Measurements from ENCODE around the gene MED12L.

Gene MED12L

DNA sequence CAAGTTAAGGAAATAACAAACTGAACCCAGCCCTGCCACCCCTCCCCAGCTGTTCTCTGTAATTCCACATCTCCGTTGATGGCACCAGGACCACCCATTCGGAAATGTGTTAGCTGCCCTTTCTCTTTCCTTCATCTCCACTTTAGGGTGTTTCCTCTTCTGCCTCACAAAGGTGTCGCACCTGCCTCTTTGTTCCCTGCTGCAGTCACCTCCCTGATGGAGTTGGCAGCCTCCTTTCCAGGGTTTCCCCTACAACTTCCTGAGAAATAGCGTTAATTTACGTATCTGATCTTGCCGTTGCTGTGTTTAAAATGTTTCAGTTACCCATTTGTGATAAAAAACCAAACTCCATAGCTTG, 60.2 kb downstream of the MED12L start:
- no peak for DNase-seq

DNA sequence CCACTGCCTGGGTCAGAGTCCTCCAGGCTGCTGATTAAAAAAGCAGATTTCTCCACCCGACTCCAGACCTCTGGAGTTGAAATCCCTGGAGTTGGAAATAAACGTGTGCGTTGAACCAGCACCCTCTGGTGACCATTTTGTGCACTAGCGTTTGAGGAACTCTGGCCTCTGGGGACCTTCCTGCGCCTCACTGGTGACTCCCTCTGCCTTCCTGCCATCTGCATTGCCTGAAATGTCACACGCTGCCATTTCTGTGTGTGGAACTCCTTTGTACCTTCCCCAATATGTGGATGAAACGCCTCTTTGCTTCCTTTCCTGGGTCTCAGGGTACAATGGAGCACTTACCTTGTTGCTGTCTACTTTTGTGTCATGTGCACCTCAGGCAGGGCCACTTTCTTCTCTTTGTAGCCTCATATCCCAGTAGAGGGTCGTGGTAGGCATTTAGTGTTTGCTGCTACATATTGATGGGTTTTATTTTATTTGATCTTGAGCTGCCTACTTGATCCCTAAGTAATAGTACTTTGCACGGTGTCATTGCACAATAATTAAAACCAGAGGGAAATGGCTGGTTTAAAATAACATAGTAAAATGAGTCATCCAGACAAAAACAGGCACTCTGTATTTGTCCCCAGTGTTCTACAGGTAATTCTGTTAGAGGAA, 60.7 kb downstream of the MED12L start:
- peak; percentile 67 for DNase-seq

DNA sequence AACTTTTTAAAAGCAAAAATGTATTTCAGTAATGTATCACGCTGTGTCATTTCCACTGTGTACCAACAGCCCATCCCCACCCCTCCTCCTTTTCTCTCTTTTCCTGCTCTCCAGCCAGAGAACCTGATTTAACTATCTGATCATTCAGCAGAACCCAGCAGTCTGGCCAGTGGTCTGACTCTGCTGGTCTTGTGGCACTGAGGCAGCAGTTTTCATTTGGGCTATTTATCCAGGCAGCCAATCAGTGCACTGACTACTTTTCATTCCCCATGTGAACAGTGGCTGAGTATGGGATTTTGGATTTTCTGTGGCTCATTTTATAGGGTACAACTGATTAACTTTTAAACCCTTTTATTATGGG, 61.2 kb downstream of the MED12L start:
- DNase-seq = no peak

DNA sequence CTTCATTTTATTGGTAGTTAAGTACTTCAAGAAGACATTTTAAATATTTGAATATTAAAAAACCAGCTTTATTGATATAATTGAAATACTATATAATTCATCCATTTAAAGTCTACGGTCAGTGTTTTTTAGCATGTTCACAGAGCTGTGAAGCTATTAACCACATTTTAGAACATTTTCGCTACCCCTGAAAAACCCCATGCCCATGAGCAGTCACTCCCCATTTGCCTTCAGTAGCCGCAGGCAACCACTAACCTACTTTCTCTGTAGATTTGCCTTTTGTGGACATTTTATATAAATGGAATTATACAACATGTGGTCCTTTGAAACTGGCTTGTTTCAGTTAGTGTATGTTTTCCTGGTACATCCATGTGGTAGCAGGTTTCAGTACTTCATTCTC, 61.8 kb downstream of the MED12L start:
- no peak for DNase-seq

DNA sequence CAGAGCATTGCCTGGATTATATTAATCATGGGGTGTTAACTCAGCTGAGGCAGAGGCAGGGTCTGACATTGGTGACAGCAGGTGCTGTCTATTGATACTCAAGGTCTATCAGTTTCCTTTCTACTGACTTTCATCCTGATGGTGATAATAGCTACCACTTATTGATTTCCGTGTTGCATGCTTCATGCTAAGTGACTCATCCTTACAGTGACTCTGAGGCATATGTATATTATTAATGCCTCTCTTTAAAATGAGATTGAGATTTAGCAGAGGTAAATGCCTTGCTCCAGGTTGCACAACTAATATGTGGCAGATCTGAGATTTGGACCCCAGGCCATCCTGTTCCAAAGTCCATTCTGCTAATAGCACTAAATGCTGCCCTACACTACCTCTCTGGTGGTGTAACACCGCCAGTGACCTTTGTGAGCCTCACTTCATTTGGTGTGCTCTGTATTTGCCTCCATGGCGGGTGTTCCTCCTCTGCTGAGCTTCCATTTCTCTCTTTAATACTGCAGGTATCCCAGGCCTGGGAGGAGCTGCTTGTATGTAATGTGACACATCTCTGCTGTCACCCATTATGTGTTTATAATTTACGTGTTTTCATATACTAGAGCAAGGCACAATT, 67.1 kb downstream of the MED12L start:
- no peak for DNase-seq

DNA sequence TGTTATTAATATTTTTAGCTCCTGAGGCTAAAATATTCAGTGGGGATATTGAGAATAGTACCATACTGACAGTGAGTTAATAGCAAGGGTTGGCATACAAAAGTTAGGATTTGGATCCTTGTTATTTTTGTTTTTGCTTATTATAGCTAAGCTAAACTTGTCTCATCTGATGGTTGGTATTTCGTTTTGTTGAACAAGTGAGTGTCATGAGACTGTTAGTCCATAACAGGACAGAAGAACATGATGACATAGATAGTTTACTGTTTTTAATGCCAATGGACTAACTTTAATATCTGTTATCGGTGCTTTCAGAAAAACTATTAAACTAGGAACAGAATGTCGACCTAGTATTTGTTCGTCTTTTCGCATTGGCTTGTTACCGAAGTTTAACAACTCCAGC, 69.1 kb downstream of the MED12L start:
- DNase-seq = no peak

DNA sequence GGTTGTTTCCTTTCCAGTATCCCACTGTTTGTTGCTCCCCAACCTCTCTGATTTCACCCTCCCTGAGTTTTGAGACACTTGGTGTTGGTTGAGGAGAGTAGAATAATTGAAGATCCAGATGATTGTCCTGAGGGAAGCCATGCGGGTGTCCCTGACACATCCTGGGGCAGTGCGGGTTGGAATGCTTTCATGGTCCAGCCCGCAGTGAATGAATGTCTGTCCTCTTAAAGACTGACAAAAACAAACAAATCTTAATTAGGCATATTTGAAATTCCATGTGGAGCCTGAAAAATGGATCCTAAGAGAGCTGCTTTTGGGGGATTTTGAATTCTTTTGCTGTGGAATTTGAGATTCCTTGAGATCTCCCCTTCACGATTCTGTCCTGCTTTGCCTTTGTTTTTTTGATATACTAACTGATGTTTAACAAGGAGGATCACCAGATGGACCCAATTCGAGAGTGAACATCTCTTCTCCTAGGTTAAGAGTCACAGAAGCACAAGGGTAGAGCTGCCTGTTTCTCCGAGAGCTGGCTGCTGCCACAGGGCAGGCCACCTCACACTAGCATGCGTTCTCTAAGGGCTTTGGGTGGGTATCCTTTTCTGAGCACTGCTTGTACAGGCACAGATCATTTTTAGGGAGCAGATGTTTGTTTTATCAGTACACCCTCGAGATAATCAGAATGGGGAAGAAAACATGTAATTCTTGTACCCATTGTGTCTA, 70.1 kb downstream of the MED12L start:
- DNase-seq = no peak

DNA sequence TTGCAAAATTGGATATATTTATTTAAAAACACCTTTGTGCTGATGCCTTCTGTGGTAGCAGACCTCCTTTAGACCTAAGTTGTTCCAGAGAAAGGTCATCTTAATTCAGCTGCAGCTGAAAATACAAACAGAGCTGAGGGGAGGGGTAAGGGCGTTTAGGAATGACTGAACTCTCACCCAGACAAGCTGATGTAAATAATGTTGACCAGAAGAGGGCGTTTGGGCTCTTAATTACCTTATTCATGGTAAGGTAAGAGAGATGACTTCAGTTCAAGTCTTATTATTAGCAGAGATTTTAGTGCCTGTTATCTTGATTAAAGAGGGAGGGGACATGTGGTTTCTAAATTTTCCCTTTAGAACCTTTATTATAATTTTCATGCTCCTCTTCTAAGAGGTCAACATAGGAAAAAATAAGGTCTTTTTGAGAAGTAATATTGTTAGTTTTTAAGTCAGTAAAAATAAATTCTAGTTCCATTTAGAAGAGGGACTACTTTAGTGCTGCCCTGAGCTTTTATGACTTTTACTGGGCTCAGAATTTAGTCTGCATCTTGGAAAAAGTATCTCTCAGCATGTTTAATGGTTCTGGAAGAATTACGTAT, 71.3 kb downstream of the MED12L start:
- peak; percentile 38 for DNase-seq

DNA sequence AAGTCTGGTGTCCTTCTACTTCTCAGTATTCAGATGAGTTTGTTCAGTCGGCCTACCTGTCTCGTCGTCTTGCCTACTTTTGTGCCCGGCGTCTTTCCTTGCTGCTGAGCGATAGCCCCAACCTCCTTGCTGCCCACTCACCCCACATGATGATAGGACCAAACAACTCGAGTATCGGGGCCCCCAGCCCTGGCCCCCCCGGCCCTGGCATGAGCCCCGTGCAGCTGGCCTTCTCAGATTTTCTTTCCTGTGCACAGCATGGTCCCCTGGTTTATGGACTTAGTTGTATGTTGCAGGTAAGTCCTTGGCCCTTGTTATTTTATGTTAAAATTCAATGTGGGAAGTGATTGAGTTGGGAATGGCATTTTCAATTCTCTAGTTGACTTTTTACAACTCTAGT, 74.3 kb downstream of the MED12L start:
- no peak for DNase-seq

DNA sequence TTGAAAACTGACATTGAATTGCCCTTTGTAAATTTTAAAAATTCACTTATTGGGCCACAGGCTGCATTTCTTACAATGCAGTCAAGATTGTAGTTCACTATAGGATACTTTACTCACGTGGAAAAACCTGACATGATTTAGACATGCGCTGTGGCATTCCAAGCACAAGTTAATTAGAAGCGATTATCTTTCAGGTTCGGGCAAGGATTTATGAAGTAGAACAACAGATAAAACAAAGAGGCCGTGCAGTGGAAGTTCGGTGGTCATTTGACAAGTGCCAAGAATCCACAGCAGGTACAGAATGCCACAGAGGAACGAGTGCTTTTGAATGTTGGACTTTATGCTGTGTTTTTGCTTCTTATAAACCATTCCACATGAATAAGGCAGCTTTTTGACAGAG, 79.8 kb downstream of the MED12L start:
- DNase-seq = no peak

DNA sequence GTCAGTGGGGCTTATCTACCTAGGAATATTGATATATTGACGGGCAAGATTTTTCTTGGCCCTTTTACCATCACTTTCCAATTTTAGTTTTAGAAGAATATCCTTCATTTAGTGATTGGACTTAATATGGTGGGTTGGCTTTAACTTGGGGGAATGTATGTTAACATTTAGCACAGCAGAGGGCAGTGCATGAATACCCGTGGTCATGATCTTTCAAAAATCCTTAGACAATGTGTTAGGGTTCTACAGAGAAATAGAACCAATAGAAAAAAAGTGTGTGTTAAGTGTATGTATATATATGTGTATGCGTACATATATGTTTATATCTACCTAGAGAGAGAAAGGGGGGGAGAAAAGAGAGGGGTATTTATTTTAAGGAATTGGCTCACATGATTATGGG, 80.7 kb downstream of the MED12L start:
- no peak for DNase-seq

DNA sequence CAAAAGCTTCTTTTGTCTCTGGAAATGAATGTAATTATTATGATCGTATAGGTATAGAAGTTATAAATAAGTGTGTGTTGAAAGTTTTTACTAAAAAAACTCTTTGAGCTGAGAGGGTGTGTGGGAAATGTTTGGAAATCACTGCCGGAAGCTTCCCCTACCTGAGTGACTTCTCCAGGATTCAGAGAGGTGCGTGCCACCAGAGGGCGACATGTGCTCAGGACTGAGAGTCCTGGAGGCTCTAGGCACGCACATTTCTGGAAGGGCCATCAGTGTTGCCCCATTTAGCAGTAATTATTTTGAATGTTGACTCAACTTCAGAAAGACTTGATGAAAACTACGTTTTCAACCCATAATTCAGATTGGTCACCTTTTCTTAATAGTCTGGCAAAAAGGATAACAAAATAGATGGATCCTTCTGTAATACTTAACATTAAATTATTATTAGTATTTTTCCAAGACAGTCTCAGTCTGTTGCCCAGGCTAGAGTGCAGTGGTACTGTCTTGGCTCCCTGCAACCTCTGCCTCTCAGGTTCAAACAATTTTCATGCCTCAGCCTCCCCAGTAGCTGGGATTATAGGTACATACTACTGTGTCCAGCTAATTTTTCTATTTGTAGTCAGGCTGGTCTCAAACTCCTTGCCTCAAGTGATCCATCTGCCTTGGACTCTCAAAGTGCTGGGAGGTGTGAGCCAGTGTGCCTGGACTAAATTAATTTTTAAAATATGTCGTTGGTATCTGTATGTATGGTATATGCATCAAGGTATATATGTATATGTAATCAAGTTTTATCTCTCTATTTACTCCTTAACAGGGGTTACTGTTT, 83.0 kb downstream of the MED12L start:
- DNase-seq = peak; percentile 91

DNA sequence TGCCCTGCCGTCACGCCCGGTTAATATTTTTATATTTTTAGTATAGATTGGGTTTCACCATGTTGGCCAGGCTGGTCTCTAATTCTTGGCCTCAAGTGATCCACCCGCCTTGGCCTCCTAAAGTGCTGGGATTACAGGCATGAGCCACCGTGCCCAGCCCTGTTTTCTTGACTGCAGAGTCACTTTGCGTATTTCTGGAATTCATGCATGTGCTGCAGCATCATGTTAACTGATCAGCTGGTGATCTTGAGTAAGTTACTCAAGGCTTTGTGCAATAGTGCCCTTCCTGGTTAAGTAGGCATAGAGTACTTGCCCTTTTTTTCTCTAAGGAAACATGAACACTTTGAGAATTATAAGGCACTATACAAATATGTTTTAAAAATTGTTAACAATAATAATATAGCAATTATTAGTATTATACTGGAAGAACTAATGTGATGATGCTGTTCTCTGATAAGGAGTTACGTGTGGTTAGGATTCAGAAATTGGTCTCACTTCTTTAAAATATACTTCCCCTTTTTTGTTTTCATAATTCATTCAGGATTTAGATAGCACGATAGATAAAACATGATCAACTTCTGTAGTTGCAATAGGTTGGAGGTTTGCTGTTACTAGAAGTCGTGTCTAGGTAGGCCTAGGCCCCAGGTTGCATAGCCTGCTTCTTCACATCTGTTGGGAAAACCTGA, 83.9 kb downstream of the MED12L start:
- DNase-seq = no peak

DNA sequence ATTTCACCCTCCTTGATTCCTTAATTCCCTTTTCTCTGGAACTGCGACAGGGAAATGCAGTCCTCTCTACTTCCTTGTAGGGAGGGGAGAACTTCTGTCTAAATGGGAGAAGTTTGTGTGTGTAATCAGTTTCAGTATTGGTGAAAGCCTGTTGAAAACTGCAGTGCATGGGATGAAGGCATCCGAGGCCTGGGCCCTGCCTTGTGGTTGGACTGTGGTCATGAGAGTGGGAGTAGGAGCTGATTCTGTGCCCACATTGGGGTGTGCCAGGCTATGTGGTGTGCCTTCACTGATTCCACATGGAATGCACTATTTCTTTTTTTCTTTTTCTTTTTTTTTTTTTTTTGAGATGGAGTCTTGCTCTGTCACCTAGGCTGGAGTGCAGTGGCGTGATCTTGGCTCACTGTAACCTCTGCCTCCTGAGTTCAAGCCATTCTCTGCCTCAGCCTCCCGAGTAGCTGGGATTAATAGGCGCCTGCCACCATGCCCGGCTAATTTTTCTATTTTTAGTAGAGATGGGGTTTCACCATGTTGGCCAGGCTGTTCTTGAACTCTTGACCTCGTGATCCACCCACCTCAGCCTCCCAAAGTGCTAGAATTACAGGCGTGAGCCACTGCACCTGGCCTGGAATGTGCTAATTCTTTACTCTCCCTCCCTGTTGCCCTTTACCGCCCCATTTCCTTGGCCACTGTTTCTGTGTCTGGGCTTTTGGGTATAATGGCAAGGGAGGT, 84.7 kb downstream of the MED12L start:
- DNase-seq = peak; percentile 65

DNA sequence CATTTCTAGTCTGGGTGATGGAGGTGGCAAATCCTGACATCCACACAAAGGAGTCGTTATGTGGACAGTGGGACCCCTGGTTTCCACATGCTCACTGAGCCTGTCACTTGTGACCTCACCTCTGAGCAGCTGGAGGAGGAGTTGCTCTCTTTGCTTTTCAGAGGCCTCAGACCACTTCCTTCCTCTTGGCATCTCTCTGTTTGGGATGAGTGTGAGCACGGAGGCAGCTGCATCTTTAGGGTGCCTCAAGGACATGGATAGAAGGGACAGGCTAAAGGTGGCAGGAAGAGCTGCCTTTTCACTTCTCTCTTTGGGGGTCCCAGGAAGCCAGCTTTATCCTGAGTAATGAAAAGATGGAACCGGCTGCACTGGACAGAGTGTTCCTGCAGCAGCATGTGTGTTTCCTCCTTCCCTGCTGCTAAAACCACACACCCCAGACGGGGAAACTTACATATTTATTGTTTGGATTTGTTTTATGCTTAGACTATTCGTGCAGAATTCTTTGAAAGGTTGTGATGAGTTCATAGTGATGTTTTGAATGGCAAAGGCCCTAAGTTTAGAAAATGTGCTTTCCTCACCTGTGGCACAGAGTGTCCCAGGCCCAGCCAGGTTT, 85.8 kb downstream of the MED12L start:
- DNase-seq = peak; percentile 50

DNA sequence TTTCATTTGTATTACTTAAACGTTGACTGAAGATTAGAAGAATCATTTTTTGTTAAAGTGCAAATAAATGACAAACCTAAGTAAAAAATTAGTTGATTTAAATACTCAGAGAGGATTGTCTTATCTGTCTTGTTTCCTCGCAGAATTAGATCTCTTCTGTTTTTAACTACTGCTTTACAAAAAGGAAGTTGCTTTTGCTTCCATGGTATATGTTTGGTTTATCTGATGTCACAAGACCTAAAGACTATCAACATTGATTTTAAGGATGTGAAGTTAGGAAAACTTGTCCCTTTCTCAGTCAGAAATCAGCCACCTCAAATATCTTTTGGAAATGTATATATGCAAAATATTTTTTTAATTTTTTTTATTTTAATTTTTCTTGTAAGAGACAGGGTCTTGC, 88.9 kb downstream of the MED12L start:
- DNase-seq = no peak

DNA sequence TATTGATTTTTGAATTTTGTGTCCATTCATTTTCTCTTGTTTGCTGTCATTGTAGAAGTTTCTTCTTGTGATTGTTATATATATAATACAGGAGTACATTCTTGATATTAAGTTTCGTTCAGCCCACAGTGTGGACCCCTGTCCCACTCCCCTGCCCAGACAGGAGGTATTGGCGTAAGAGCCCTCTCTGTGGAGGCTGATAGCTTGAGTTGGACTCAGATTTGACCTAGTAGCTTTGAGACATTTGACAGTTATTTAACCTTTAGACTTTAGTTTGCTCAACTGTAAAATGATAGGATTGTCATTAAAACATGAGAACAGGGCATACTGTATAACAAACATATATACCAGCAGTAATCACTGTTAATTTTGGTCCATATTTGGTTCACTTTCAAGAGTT, 90.5 kb downstream of the MED12L start:
- DNase-seq = no peak

DNA sequence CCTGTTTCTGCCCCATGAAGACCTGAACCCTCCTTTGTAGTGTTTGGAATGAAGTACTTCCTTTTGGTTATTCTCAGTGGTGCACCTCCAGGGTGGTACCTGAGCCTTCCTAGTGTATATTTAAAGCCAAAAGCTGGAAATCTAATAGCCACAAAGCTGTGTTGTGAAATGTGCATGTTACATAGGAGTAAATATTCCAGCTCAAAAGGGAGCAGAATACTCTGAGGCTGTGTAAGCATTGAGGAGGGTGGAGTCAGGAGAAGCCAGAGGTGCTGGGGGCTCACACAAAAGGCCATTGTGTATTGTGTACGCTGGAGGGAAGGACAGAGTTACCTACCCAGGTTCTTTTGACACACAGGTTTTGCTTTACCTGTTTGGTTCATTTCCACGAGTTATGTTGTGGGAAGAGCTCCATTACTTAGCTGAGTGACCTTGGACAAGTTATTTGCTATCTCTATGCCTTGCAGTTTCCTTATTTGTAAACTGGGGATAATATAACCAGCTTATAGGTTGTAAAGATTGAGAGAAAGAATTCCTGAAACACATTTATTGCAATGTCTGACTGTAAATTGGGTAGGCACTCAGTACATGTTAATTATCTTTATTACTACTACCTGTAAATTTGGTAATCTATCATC, 92.9 kb downstream of the MED12L start:
- DNase-seq = no peak

DNA sequence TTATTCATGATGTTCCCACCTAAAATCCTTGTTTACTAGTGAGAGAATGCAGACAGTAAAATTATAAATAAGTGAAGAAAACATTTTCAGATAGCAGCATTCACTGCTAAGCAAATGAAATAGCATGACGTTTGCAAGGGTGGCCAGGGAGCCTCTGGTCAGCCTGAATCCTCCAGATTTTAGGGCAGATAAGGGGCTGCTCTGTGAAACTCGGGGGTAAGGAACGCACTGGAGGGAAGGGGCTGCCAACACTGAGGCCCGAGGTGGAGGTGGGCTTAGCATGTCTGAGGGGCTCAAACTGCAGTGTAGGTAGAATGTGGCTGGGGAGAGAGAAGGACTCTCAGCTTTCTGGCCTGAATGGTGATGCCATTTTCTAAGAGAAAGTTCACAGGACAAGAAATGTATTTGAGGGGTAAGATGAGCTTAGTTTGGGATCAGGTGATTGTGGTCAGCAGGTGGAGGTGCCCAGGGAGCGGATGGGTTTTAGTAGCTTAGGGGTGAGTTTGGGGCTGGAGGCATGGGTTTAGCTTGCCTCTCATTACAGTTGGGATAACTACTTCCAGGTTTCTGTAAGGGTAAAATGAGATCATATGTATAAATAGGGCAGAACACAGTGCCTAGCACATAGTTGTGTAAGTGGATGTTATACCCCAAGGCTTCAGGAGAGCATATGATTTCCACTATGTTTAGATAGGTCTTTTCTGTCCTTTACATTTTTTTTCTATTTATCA, 97.0 kb downstream of the MED12L start:
- DNase-seq = no peak

DNA sequence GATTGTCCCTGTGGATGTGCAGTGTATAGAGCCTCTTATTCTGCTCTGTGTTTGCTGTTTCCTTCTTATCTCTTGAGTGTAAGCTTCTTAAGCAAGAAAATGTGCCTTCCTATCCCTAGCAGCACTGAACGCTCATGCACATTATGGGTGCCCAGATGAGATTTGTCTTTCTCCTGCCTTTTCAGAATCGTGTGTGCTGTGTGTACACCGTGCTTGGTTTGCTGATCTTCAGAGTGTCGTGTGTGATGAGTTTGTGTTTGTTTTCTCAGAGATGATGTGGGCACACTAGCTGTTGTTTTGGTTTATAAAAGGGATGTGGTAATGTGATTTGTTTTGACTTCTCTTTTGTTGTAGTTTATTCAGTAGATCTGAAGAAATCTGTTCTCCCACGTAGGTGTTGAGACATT, 97.8 kb downstream of the MED12L start:
- DNase-seq = no peak
